GM18517 (cell line): ENCODE data around the gene NDUFA8.

Experiments
- ATAC-seq: cut with Tn5 transposase; IDR thresholded peaks from one replicate; pipeline ENCODE4 v1.9.1; 2021; ENCODE audit warnings: mild to moderate bottlenecking, moderate library complexity; ENCODE audit not compliant: unreplicated experiment

Gene NDUFA8

GRCh38 chr9:122186301-122186700 is 26.7 kb upstream of the NDUFA8 start:
- no peak for ATAC-seq

- no peak for ATAC-seq
These were observed 25.0 kb upstream of the NDUFA8 start for GRCh38 chr9:122184551-122184950.

DNA sequence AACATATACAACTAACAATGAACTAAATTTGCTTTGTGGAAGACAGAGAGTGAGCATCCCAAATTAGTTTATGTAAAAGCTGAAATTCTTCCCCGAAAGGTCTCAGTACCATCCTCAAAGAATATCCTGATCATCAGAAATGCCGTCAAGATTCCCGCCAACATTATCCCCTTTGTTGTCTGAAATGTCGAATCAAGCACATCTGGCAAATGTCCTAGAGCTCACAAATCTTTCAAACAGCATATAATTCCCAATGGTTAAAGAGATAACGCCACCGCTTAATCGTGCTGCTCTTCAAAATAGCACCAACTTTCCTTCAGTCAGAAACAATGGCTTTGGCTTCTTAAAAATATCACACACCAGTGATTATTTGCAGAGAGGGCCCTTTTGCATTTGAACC is 23.9 kb upstream of the NDUFA8 start:
- ATAC-seq, result no peak

- no peak for ATAC-seq
These were observed 21.1 kb upstream of the NDUFA8 start for GRCh38 chr9:122180633-122181032.

GRCh38 chr9:122179690-122180074 is 20.1 kb upstream of the NDUFA8 start:
- ATAC-seq, result no peak

- ATAC-seq, result no peak
These were observed 19.6 kb upstream of the NDUFA8 start for GRCh38 chr9:122179054-122179689.

DNA sequence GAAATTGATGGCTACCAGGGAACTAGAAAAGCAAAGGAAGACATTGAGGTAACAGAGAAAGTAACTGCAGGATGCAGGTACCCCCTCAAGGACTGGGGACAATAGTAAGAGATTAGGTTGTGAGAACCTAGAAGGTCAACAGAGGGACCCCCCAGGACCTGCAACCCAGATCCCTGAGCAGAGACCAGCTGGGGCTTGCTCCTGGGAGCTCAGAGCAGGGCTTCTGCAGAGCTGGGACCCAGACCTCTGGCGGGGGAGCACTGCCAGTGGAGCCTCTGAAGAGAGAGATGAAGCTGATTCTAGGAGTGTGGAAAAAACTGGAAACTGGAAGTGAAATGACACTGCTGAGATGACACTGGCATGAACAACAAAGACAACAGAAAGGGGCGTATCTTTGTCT is 17.3 kb upstream of the NDUFA8 start:
- ATAC-seq, result no peak

GRCh38 chr9:122173670-122174069 is 14.1 kb upstream of the NDUFA8 start:
- ATAC-seq, result no peak

GRCh38 chr9:122172131-122172530 is 12.6 kb upstream of the NDUFA8 start:
- no peak for ATAC-seq

- ATAC-seq, result no peak
These were observed 8.8 kb upstream of the NDUFA8 start for GRCh38 chr9:122168356-122168755.

DNA sequence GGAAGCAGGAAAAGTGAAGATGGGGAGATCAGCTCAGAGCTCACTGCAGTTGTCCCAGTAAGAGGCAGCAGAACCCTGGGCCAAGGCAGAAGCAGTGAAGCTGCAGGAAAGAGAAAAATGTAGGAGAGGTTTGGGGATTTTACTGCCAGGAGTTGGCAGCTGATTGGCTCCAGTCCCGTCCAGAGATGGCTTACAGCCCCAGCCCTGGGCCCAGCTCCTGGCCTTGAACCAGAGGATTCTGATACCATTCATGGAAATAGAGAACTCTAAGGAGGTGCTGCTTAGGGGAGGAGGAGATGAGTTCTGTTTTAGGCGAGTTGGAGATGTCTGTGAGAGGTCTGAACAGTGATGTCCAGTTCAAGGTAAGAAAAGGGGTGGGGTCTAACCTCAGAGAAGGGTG is 4.7 kb upstream of the NDUFA8 start:
- ATAC-seq, result no peak

DNA sequence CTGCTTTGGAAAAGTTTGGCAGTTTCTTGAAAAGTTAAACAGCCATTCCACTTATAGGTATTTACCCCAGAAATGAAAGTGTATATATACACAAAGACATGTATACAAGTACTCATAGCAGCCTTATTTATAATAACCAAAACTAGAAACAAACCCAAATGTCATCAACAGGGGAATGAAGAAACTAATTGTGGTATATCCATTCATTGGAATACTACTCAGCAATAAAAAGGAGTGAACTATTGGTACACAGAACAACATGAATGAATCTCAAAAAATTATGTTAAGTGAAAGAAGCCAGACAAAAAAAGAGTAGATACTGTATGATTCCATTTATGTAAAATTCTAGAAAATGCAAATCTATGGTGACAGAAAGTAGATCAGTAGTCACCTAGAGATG is 2.8 kb upstream of the NDUFA8 start:
- no peak for ATAC-seq

DNA sequence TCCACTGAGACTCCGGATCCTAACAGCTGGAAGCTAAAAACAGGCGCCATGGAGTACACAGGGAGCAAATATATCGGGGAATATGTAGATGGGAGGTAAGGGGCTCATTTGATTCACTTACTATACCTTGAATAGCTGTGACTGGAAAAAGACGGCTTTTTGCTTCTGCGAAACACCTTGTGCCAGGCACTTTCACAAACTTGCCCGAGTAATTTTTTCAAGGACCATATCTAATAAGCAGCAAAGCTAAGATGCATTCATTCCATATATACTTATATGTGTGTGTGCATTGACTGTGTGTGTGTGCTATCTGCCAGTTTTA is 307 bp upstream of the NDUFA8 start:
- no peak for ATAC-seq

- no peak for ATAC-seq
These were observed 1.4 kb downstream of the NDUFA8 start for GRCh38 chr9:122158202-122158601.

- ATAC-seq, result no peak
These were observed 3.8 kb downstream of the NDUFA8 start for GRCh38 chr9:122155796-122156195.

- ATAC-seq, result no peak
These were observed 8.2 kb downstream of the NDUFA8 start for GRCh38 chr9:122151267-122151828.

DNA sequence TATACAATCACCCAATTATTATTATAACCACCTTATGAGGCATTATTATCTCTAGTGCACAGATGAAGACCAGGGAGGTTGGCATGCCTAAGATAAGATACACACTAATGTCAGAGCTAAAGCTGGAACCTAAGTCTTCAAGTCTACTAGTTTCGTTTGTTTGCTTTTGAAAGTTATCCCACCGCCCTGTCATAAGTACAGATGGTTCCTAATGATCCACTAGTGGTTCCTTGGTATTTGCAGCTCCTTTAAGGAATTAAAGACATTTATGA is 14.1 kb downstream of the NDUFA8 start:
- ATAC-seq, result no peak

GRCh38 chr9:122144836-122145591 is 14.6 kb downstream of the NDUFA8 start:
- no peak for ATAC-seq

DNA sequence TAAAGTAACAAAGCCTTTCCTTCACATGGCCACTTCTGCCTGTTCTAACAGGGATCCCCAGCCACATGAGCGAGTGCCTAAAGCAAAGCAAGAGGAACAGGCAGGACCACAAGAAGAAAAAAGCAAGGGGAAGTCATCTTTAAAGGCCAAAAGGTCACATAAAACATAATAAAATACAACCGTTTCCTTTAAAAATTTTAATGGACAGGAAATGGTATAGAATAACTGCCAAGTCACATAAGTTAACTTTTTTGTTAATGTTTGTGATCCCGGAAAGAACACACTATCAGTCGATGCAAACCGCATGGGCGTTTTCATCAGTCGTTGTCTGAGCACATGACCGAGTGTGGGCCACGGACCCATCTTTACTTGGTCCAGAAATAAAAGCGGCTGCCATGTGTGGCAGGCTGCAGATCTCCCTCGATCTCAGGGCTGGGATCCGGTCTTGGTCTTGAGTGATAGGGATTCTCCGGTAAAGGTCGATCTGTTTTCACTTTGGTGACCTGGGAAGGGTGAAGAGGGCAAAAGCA is 15.6 kb downstream of the NDUFA8 start:
- ATAC-seq, result no peak

DNA sequence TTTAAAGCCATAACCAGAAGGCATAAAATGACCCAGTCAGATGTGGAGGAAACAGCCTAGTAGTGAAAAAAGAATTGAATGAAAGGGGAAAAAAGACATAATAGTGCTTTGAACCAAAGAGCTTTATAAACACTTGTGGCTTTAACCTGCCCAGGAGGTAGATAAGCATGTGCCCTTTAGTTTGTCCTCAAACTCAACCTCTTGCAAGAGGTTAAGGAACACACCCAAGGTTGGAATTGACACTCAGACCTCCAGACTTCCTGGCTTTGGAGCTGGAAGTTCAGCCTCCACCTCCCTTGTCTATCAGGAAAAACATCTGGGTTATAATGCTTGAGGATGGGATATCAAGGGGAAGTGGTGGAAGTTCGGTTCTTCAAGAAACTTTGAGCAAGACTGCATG is 16.3 kb downstream of the NDUFA8 start:
- no peak for ATAC-seq

- ATAC-seq, result no peak
These were observed 17.9 kb downstream of the NDUFA8 start for GRCh38 chr9:122141671-122142070.

- no peak for ATAC-seq
These were observed 19.0 kb downstream of the NDUFA8 start for GRCh38 chr9:122140368-122141193.
